A172 (cell line): Measurements from ENCODE around the gene KDSR. TPM values are rescaled to one million over a fixed set of nuclear protein-coding genes. Genes with fewer than 3 reads are reported as not detected.
A peak's percentile ranks its signal among the peaks of the same experiment; 100 is the strongest.

ENCODE experiments used
- DNase-seq: peaks from one replicate; pipeline ENCODE4 v3.0.0-alpha.2; 2015; ENCODE audit warnings: low spot score
- total RNA-seq: library from RNA; depleted of rRNA; stranded (reverse); fragments of >200 nt; shearing (Covaris generic); gene quantifications from 2 replicates; pipeline ENCODE4 v1.2.3, GENCODE V29; 2014; rRNA removed

The KDSR gene, protein sequence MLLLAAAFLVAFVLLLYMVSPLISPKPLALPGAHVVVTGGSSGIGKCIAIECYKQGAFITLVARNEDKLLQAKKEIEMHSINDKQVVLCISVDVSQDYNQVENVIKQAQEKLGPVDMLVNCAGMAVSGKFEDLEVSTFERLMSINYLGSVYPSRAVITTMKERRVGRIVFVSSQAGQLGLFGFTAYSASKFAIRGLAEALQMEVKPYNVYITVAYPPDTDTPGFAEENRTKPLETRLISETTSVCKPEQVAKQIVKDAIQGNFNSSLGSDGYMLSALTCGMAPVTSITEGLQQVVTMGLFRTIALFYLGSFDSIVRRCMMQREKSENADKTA
- total RNA-seq = 24.0 and 32.9 TPM in 2 replicates

- peak; percentile 88 for DNase-seq
These were observed at the start of gene KDSR for GRCh38 chr18:63367053-63367953. Gene KDSR (minus strand): TSS chr18:63367206. CDS start chr18:63367118, 88 bp downstream.

GRCh38 chr18:63412953-63413352, 45.9 kb upstream of the KDSR start:
- DNase-seq = no peak

- peak; percentile 49 for DNase-seq
These were observed 43.8 kb upstream of the KDSR start for GRCh38 chr18:63410792-63411191.

- no peak for DNase-seq
These were observed 42.3 kb upstream of the KDSR start for GRCh38 chr18:63409301-63409700.

- DNase-seq = no peak
These were observed 40.7 kb upstream of the KDSR start for GRCh38 chr18:63407734-63408133.

- no peak for DNase-seq
These were observed 39.0 kb upstream of the KDSR start for GRCh38 chr18:63405986-63406385.

DNA sequence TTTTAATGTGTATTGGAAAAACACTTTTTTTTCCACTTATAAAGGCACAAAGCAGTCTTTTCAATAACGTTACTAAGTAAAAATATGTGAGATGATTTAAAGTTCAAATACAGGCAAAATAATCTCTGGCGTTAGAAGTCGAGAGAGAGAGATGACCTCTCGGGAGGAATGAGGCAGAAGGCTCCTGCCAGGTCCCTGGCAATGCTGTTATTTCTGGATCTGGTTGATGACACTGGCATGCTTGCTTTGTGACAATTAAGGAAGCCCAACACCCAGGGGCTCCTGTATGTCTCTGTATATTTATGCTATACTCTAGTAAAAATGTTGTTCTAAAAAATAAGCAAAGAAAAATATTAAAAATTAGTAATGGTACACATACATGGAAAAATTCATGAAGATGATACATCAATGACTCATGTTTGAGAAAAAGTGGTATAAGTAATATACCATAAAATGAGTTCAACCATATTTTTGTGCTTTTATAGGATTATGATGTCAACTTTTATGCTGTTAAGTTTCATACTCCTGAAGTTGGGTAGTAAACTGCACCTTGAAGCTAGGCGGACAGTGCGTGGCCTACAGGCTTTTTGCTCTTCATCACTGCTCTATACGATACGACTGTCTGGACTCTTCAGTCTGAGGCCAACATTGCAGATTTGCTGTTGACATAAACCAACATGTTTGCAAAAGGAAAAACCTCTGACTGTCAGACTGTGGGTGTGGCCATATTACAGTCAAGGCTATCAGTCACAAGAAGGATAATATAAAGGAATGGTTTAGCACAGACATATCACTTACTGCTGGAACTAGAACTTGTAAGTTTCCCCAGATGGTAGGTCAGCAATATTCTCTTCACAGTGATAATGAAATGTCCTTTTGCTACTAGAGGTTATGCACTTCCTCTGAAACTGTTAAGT, 35.5 kb upstream of the KDSR start:
- no peak for DNase-seq

DNA sequence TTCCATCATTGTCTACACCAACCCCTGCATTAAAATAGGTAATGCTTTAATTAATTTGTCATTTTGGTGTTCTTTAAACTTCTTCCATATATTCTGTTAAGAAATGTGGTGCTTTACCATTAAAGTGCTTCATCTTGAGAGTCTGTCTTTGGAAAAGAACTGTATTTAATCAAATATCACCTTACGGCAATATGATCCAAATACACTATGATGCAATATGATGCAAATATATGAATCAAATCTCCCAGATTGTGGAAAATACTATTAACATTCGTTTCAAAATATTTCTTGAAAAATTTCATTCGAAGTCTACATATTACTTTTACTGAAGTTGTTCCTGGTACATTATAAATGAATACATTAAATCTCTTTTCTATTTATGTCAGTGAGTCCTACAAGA, 32.3 kb upstream of the KDSR start:
- DNase-seq = no peak

GRCh38 chr18:63397349-63397748, 30.3 kb upstream of the KDSR start:
- no peak for DNase-seq

DNA sequence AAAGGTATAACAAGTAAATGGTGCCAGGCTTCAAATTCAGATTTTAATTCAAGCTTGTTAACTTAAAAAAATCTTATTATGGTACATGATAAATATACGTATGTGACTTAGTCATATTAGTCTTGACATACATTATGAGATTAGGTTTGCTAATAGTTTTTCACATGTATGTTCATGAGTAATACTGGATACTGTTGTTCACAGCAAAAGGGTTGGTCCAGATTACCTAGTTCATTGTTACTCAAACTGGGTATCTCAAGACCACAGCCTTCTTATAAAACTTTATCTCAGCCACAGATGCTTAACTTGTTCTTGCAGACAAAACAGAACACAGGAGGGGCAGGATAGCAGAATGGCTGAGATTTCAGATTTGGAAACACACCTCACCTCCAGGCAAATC, 28.5 kb upstream of the KDSR start:
- no peak for DNase-seq

DNA sequence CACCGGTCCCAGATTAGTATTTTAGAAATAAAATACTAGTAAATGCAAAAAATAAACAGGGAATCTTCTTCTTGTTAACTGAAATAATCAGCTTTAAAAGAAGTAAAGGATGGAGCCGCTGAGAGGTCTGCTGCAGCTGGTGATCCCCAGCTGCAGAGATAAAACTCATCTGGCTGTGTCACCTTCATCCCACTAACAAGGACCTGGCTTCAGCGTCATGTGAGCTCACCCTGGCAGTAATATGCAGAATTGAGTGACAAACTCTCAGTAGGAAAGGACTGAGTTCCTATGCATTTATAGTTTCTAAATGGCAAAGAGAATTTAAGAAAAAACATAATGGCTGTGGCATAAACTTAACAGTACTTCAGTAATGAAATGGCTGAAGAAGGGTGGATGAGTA, 27.9 kb upstream of the KDSR start:
- no peak for DNase-seq

GRCh38 chr18:63387861-63388260, 20.9 kb upstream of the KDSR start:
- no peak for DNase-seq

DNA sequence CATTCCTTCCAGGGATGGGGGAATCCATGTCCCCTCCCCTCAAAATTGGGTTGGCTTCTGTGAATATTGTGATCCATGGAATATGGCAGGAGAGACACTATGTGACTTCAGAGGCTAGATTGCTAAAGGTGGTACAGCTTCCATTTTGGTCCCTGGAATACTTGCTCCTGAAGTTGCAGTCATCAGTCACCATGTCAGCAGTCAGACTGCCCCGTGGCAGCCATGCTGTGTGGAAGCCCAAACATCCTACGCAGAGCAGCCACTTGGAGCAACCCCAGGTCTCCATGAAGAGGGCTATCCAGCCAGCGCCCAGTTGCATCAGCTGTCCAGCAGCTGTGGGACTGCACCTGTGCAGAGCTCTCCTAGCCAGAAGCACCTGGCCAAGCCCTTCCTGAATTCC, 15.8 kb upstream of the KDSR start:
- DNase-seq = no peak

GRCh38 chr18:63379639-63379962, 12.6 kb upstream of the KDSR start:
- DNase-seq = no peak

DNA sequence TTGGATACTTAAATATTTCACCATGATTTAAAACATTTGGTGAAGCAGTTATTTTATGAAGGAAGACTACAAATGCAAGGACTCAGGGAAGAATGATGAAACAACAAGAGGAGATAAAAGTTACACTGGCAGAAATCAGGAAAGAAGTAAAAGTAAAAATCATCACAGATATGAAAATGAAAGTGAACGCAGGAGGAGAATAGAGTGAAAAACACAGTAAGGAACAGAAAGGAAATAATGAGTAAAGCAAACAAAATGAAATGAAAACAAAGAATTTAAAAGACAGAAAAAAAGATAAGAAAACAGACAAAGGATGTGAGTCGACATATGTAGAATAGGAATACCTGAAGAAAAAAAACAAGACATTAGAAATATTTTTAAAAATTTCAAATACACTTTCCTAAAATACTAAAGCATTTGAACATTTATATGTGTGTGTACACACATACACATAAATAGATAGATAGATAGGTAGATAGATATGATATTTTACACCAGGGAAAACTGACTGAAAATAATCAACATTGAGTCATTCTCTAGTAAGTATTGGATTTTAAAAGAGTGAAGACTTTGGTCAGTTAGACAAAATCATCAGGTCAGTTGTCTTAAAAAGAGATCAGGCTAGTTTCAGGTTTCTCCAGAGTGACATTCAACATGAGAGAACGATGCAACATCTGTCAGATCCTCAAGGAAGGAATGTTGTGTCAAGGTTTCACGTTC, 12.1 kb upstream of the KDSR start:
- DNase-seq = no peak

GRCh38 chr18:63377275-63377980, 10.4 kb upstream of the KDSR start:
- DNase-seq = no peak

GRCh38 chr18:63376538-63376937, 9.5 kb upstream of the KDSR start:
- DNase-seq = no peak

GRCh38 chr18:63374540-63374939, 7.5 kb upstream of the KDSR start:
- DNase-seq = no peak

GRCh38 chr18:63373161-63373560, 6.2 kb upstream of the KDSR start:
- no peak for DNase-seq

GRCh38 chr18:63368611-63369010, 1.6 kb upstream of the KDSR start:
- DNase-seq = no peak
